ENCODE results near the gene LTBR. TPM values are rescaled to one million over a fixed set of nuclear protein-coding genes. Genes with fewer than 3 reads are reported as not detected.

LTBR gene
- polyA plus RNA-seq, 2 of the 4 experiments (the other 2 are of a cell fraction), result 57.3 to 110 TPM

DNA sequence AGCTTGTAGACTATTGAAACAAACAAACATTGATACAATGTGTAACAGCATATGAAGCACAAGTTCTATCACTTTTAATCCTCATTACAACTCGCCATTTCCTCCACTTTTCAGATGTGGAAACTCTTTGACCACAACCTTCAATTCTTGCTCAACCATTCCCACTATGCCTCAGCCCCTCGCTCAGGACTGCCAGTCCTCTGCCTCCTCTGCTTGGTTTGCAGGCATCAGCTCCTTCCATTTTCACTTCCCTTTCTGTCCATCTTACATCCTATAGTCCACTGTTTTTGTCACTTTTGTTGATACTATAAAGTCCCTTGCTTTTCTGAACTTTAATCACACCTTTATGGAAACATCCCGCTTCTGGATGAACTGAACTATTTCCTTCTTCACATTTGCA, 32.6 kb downstream of the LTBR start (continued):
- TF ChIP-seq, protein P1, sequence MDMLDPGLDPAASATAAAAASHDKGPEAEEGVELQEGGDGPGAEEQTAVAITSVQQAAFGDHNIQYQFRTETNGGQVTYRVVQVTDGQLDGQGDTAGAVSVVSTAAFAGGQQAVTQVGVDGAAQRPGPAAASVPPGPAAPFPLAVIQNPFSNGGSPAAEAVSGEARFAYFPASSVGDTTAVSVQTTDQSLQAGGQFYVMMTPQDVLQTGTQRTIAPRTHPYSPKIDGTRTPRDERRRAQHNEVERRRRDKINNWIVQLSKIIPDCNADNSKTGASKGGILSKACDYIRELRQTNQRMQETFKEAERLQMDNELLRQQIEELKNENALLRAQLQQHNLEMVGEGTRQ (IDR thresholded peaks at IDR 0.05), result no peak
- TF ChIP-seq CHD2 (IDR thresholded peaks at IDR 0.05; ENCODE audit: low read length, partially characterized antibody), result no peak

DNA sequence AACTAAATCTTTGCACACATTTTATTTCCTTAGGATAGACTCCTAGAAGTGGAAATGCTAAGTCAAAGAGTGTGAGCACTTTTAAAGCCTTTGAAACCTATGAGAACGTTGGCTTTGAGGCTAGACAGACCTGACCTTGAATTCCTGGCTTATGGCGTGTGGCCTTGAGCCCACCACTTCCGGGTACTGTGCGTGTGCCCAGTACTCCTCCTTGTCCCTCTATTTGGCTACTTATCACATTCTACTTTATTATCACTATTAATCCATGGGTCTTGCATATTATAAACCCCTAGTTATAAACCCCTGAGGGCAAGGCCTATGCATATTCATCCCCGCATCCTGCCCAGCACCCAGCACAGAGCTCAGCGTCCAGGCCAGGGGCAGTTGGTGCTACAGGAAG, 34.8 kb downstream of the LTBR start:
- 92% methylated on average over 6 of the region's 6 CpGs for WGBS (ENCODE audit: missing lambda C conversion rate)
- Histone ChIP-seq H3K4me2 (no peak overlapping the region), H3K4me3 (no peak overlapping the region), H3K4me1 (peaks cover 19% of the 10 kb centered on the region), H3K27ac (no peak overlapping the region), H3K9me3 (peaks cover 8% of the 10 kb centered on the region; the same call in 1 of the 3 replicates)
- TF ChIP-seq POLR2A (IDR thresholded peaks at IDR 0.05; ENCODE audit: low read length), result no peak
- no peak for TF ChIP-seq NR3C1 (IDR thresholded peaks at IDR 0.05)
- TF ChIP-seq, protein P2, sequence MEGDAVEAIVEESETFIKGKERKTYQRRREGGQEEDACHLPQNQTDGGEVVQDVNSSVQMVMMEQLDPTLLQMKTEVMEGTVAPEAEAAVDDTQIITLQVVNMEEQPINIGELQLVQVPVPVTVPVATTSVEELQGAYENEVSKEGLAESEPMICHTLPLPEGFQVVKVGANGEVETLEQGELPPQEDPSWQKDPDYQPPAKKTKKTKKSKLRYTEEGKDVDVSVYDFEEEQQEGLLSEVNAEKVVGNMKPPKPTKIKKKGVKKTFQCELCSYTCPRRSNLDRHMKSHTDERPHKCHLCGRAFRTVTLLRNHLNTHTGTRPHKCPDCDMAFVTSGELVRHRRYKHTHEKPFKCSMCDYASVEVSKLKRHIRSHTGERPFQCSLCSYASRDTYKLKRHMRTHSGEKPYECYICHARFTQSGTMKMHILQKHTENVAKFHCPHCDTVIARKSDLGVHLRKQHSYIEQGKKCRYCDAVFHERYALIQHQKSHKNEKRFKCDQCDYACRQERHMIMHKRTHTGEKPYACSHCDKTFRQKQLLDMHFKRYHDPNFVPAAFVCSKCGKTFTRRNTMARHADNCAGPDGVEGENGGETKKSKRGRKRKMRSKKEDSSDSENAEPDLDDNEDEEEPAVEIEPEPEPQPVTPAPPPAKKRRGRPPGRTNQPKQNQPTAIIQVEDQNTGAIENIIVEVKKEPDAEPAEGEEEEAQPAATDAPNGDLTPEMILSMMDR (IDR thresholded peaks at IDR 0.05), result no peak
- ChIA-PET POLR2A (interaction anchor here (1.0 kb wide), 1 partner anchor 52 kb away, joined by 3 read pairs; the partner anchor contains the start of gene VAMP1), CTCF (interaction anchor here (0.6 to 6.1 kb wide), 6 partner anchors 10 to 119 kb away, joined by 3 to 48 read pairs (median 5); no protein-coding TSS in a partner anchor)
- no peak for DNase-seq (ENCODE audit: low read depth in 1 of 2, low spot score in 1 of 2)
- FAIRE-seq, result no peak
- no peak for ATAC-seq

DNA sequence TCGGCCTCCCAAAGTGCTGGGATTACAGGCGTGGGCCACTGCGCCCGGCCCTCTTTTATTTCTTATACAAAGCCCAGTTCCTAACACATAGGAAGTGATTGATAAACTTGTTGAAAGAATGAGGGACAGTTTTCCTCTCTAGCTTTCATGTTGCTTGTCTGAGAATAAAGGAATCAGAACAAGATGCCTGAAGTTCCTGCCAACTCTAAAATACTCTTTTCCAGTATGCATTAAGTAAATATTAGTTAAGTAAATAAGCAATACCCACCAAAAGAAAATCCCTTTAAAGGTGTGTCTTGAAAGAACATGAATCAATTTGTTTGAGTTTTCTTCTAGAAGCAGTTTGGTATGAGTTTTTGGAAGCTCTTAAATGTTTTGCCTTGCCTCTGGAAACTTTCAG, 36.4 kb downstream of the LTBR start:
- ChIA-PET POLR2A (interaction anchor here (0.7 to 0.8 kb wide), 2 partner anchors 50 to 84 kb away, joined by 3 read pairs; partner anchors contain the start of gene VAMP1), CTCF (interaction anchor here (6.1 kb wide), 1 partner anchor 45 kb away, joined by 48 read pairs; no protein-coding TSS in a partner anchor)
- ATAC-seq, result no peak
- peak overlapping the region; percentile 8 to 64; a peak in 4 of 6 replicates for H3K27ac ChIP-seq
- peak; percentile 23 for FAIRE-seq
- TF ChIP-seq POLR2A (IDR thresholded peaks at IDR 0.05; ENCODE audit: low read length) (no peak), FOSB (CRISPR knock-in tag; IDR thresholded peaks at IDR 0.05) (no peak), KDM1A (IDR thresholded peaks at IDR 0.05; ENCODE audit: low read depth) (no peak), RARB (CRISPR knock-in tag; IDR thresholded peaks at IDR 0.05) (no peak), NPAS2 (CRISPR knock-in tag; IDR thresholded peaks at IDR 0.05; ENCODE audit: borderline replicate concordance) (no peak)
- TF ChIP-seq, protein P3, sequence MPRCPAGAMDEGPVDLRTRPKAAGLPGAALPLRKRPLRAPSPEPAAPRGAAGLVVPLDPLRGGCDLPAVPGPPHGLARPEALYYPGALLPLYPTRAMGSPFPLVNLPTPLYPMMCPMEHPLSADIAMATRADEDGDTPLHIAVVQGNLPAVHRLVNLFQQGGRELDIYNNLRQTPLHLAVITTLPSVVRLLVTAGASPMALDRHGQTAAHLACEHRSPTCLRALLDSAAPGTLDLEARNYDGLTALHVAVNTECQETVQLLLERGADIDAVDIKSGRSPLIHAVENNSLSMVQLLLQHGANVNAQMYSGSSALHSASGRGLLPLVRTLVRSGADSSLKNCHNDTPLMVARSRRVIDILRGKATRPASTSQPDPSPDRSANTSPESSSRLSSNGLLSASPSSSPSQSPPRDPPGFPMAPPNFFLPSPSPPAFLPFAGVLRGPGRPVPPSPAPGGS (IDR thresholded peaks at IDR 0.05), result no peak
- TF ChIP-seq, protein P1 (IDR thresholded peaks at IDR 0.05), result no peak
- TF ChIP-seq, protein P2 (IDR thresholded peaks at IDR 0.05), result no peak
- TF ChIP-seq, protein P4, sequence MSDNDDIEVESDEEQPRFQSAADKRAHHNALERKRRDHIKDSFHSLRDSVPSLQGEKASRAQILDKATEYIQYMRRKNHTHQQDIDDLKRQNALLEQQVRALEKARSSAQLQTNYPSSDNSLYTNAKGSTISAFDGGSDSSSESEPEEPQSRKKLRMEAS (IDR thresholded peaks at IDR 0.05), result no peak
- peak in 1 of 2 experiments; percentile 29 for DNase-seq (ENCODE audit: low read depth in 1 of 2, low spot score in 1 of 2)
- H3K9me3 ChIP-seq, result peaks cover 8% of the 10 kb centered on the region; the same call in 1 of the 3 replicates
- H3K4me3 ChIP-seq, result no peak overlapping the region
- H3K4me1 ChIP-seq, result peaks cover 21% of the 10 kb centered on the region
- WGBS (ENCODE audit: missing lambda C conversion rate), result 24% methylated on average over 4 of the region's 4 CpGs
- peak overlapping the region; percentile 54 for H3K4me2 ChIP-seq

Measured in A549 (cell line).